ENCODE measurements around the gene TRAK1.
"Not testable (repeated sequence)": the region's sequence is repeated elsewhere in the genome, so short reads cannot be mapped to it uniquely, and the experiment has no call there.

Gene TRAK1

GRCh38 chr3:42090973-42091731 is at the start of gene TRAK1:
TSS of gene TRAK1 (plus strand) at chr3:42091357. CDS start at chr3:42091470, 113 bp downstream.
- Histone ChIP-seq H3K4me3 (ENCODE audit: low read depth, low read length) (no peak within 1 kb of the TSS), H3K9me3 (ENCODE audit: severe bottlenecking) (no peaks in the 10 kb centered on the region), H3K36me3 (peaks cover 46% of the 10 kb centered on the region), H3K27me3 (ENCODE audit: insufficient read depth, low read depth, severe bottlenecking) (no peaks in the 10 kb centered on the region), H3K27ac (no peak within 1 kb of the TSS)
- no peak for DNase-seq
- TF ChIP-seq, protein P1, sequence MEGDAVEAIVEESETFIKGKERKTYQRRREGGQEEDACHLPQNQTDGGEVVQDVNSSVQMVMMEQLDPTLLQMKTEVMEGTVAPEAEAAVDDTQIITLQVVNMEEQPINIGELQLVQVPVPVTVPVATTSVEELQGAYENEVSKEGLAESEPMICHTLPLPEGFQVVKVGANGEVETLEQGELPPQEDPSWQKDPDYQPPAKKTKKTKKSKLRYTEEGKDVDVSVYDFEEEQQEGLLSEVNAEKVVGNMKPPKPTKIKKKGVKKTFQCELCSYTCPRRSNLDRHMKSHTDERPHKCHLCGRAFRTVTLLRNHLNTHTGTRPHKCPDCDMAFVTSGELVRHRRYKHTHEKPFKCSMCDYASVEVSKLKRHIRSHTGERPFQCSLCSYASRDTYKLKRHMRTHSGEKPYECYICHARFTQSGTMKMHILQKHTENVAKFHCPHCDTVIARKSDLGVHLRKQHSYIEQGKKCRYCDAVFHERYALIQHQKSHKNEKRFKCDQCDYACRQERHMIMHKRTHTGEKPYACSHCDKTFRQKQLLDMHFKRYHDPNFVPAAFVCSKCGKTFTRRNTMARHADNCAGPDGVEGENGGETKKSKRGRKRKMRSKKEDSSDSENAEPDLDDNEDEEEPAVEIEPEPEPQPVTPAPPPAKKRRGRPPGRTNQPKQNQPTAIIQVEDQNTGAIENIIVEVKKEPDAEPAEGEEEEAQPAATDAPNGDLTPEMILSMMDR (IDR thresholded peaks at IDR 0.05; ENCODE audit: low read depth, low read length) = no peak

GRCh38 chr3:42042747-42043098 is 48.4 kb upstream of the TRAK1 start:
- DNase-seq = peak; percentile 42
- peak overlapping the region; percentile 37 for H3K4me3 ChIP-seq (ENCODE audit: low read depth, low read length)
- H3K27me3 ChIP-seq (ENCODE audit: insufficient read depth, low read depth, severe bottlenecking) = no peaks in the 10 kb centered on the region
- H3K36me3 ChIP-seq = no peaks in the 10 kb centered on the region
- TF ChIP-seq, protein P1 (IDR thresholded peaks at IDR 0.05; ENCODE audit: low read depth, low read length) = no peak
- peak overlapping the region; percentile 95 for H3K27ac ChIP-seq
- H3K9me3 ChIP-seq (ENCODE audit: severe bottlenecking) = no peaks in the 10 kb centered on the region

DNA sequence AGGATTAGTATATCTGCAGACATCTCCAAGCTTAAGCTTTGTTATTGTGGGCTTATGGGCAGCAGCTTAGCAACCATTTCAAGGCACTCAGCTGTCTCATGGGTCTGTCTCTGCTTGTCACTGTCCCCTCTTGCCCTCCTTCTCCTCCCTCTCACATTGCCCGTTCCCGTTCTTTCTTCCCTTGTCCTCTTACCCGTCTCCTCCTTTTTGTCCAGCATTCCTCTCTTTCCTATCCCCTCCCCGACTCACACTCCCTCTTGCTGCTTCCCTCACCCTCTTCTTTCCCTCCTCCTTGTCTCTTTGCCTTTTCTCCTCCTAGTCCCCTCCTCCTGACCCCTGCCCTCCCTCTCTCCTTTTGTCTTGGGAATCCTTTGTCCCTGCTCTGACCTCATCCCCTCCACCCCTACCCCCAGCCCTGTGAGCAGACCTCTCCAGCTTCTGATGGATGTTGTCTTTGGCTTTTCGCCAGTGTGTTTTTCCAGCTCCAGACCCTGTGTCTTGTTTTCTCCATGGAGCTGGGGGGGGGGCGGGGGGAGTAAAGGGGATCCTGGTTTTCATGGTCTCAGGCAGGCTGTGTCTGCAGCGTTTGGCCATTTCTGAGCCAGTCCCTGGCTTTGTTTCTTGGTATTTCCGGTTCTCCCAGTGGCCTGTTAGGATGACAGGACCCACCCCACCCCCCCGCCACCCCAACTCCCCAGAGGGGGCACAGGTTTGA is 47.9 kb upstream of the TRAK1 start:
- Histone ChIP-seq H3K4me3 (ENCODE audit: low read depth, low read length) (peak overlapping the region; percentile 37), H3K27ac (peak overlapping the region; percentile 95), H3K27me3 (ENCODE audit: insufficient read depth, low read depth, severe bottlenecking) (no peaks in the 10 kb centered on the region), H3K36me3 (no peaks in the 10 kb centered on the region), H3K9me3 (ENCODE audit: severe bottlenecking) (no peaks in the 10 kb centered on the region)
- peak; percentile 82 for DNase-seq
- TF ChIP-seq, protein P1 (IDR thresholded peaks at IDR 0.05; ENCODE audit: low read depth, low read length) = no peak

GRCh38 chr3:42045708-42046243 is 45.4 kb upstream of the TRAK1 start:
- Histone ChIP-seq H3K4me3 (ENCODE audit: low read depth, low read length) (no peak overlapping the region), H3K9me3 (ENCODE audit: severe bottlenecking) (no peaks in the 10 kb centered on the region), H3K27ac (peak overlapping the region; percentile 50), H3K27me3 (ENCODE audit: insufficient read depth, low read depth, severe bottlenecking) (no peaks in the 10 kb centered on the region), H3K36me3 (no peaks in the 10 kb centered on the region)
- TF ChIP-seq, protein P1 (IDR thresholded peaks at IDR 0.05; ENCODE audit: low read depth, low read length) = no peak
- no peak for DNase-seq

GRCh38 chr3:42048526-42048925 is 42.6 kb upstream of the TRAK1 start:
- not testable (repeated sequence) for H3K4me3 ChIP-seq (ENCODE audit: low read depth, low read length); H3K27me3 ChIP-seq (ENCODE audit: insufficient read depth, low read depth, severe bottlenecking); H3K36me3 ChIP-seq; DNase-seq; H3K27ac ChIP-seq; H3K9me3 ChIP-seq (ENCODE audit: severe bottlenecking)

GRCh38 chr3:42050126-42050525 is 41.0 kb upstream of the TRAK1 start:
- H3K9me3 ChIP-seq (ENCODE audit: severe bottlenecking) = no peaks in the 10 kb centered on the region
- no peaks in the 10 kb centered on the region for H3K27me3 ChIP-seq (ENCODE audit: insufficient read depth, low read depth, severe bottlenecking)
- H3K27ac ChIP-seq = no peak overlapping the region
- TF ChIP-seq, protein P1 (IDR thresholded peaks at IDR 0.05; ENCODE audit: low read depth, low read length) = no peak
- no peaks in the 10 kb centered on the region for H3K36me3 ChIP-seq
- H3K4me3 ChIP-seq (ENCODE audit: low read depth, low read length) = no peak overlapping the region
- no peak for DNase-seq
